ENCODE measurements around the gene BMP8A. TPM values are rescaled to one million over a fixed set of nuclear protein-coding genes. Genes with fewer than 3 reads are reported as not detected.

The BMP8A gene
- polyA plus RNA-seq, 2 of the 4 experiments (the other 2 are of a cell fraction): 0.13 TPM; not detected in 1

GRCh38 chr1:39567302-39567701, 75.9 kb downstream of the BMP8A start:
- Histone ChIP-seq H3K4me1 (peaks cover 7% of the 10 kb centered on the region; the same call in 1 of the 3 replicates), H3K9me3 (no peaks in the 10 kb centered on the region), H3K4me3 (no peak overlapping the region), H3K4me2 (no peak overlapping the region), H3K27ac (no peak overlapping the region)
- WGBS (ENCODE audit: missing lambda C conversion rate): 93% methylated on average over 3 of the region's 3 CpGs
- FAIRE-seq (no peak), DNase-seq (ENCODE audit: low read depth in 1 of 2, low spot score in 1 of 2) (no peak), ATAC-seq (no peak)
- CTCF ChIA-PET: no interaction called here
- TF ChIP-seq MAZ (IDR thresholded peaks at IDR 0.05; ENCODE audit: borderline replicate concordance, low read depth, low read length) (no peak), CBX8 (IDR thresholded peaks at IDR 0.05) (no peak), PHF8 (IDR thresholded peaks at IDR 0.05; ENCODE audit: borderline replicate concordance, low read depth) (no peak), ESRRA (IDR thresholded peaks at IDR 0.05; ENCODE audit: borderline replicate concordance, low read length) (no peak), RNF2 (IDR thresholded peaks at IDR 0.05; ENCODE audit: borderline replicate concordance, low read depth) (no peak), HOXB13 (CRISPR knock-in tag; IDR thresholded peaks at IDR 0.05; ENCODE audit: low read depth) (no peak), SMC3 (IDR thresholded peaks at IDR 0.05) (no peak), JUNB (IDR thresholded peaks at IDR 0.05) (no peak), CBX2 (IDR thresholded peaks at IDR 0.05; ENCODE audit: borderline replicate concordance, low read depth) (no peak)
- POLR2A ChIA-PET: interaction anchor here (1.6 kb wide), 1 partner anchor 10 kb away, joined by 5 read pairs; no protein-coding TSS in a partner anchor

- no peak overlapping the region for H3K4me3 ChIP-seq
- CTCF ChIA-PET: no interaction called here
Measured at GRCh38 chr1:39568208-39568607, 76.8 kb downstream of the BMP8A start.

DNA sequence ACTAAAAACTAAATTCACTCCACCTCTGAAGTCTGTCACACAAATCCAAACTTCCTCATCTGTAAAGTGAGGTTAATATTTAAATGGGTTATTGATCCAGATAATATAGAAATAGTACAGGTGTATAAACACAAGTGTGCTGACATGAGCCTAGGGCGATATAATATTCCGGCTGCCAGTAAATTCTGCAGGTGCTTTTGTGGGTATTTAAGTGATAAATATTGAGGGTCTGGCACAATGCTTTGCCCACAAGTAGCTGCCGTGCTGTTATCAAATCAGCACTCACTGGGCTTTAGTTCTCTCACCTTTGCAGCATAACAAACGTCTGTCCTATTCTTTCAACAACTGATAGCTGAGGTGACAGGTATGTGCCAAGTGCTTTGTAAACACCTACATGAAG, 77.6 kb downstream of the BMP8A start:
- FAIRE-seq (no peak), ATAC-seq (no peak), DNase-seq (ENCODE audit: low read depth in 1 of 2, low spot score in 1 of 2) (no peak)
- Histone ChIP-seq H3K4me1 (peaks cover 21% of the 10 kb centered on the region; the same call in 2 of the 3 replicates), H3K4me3 (no peak overlapping the region), H3K9me3 (no peaks in the 10 kb centered on the region), H3K27ac (no peak overlapping the region), H3K4me2 (no peak overlapping the region)
- TF ChIP-seq HEYL (CRISPR knock-in tag; IDR thresholded peaks at IDR 0.05): no peak
- POLR2A ChIA-PET: interaction anchor here (1.4 kb wide), 1 partner anchor 10 kb away, joined by 4 read pairs; no protein-coding TSS in a partner anchor
- 89% methylated on average over 4 of the region's 4 CpGs for WGBS (ENCODE audit: missing lambda C conversion rate)
- CTCF ChIA-PET: interaction anchor here (0.7 to 1.1 kb wide), 2 partner anchors 9 to 35 kb away, joined by 3 read pairs; no protein-coding TSS in a partner anchor

More at GRCh38 chr1:39568208-39568607, 76.8 kb downstream of the BMP8A start:
- FAIRE-seq: no peak
- no peak overlapping the region for H3K4me2 ChIP-seq
- TF ChIP-seq, protein P1, sequence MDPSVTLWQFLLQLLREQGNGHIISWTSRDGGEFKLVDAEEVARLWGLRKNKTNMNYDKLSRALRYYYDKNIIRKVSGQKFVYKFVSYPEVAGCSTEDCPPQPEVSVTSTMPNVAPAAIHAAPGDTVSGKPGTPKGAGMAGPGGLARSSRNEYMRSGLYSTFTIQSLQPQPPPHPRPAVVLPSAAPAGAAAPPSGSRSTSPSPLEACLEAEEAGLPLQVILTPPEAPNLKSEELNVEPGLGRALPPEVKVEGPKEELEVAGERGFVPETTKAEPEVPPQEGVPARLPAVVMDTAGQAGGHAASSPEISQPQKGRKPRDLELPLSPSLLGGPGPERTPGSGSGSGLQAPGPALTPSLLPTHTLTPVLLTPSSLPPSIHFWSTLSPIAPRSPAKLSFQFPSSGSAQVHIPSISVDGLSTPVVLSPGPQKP (IDR thresholded peaks at IDR 0.05; ENCODE audit: low read depth, low read length): no peak
- no peak for TF ChIP-seq JUN (IDR thresholded peaks at IDR 0.05)
- TF ChIP-seq ESRRA (IDR thresholded peaks at IDR 0.05; ENCODE audit: borderline replicate concordance, low read length): no peak
- TF ChIP-seq POLR2AphosphoS2 (conservative IDR thresholded peaks at IDR 0.05; ENCODE audit: low read length): no peak
- TF ChIP-seq MYC (IDR thresholded peaks at IDR 0.05; ENCODE audit: borderline replicate concordance, low read length): no peak
- TF ChIP-seq HOXB13 (CRISPR knock-in tag; IDR thresholded peaks at IDR 0.05; ENCODE audit: low read depth): no peak
- TF ChIP-seq NR3C1 (IDR thresholded peaks at IDR 0.05): no peak
- no peak for TF ChIP-seq HMGXB4 (CRISPR knock-in tag; IDR thresholded peaks at IDR 0.05; ENCODE audit: borderline replicate concordance)
- TF ChIP-seq EHF (CRISPR knock-in tag; IDR thresholded peaks at IDR 0.05): no peak
- H3K9me3 ChIP-seq: no peaks in the 10 kb centered on the region
- POLR2A ChIA-PET: interaction anchor here (1.6 kb wide), 1 partner anchor 9 kb away, joined by 5 read pairs; no protein-coding TSS in a partner anchor
- H3K27ac ChIP-seq: no peak overlapping the region
- ATAC-seq: no peak
- 84% methylated on average over 2 of the region's 2 CpGs for WGBS (ENCODE audit: missing lambda C conversion rate)
- H3K4me1 ChIP-seq: peaks cover 14% of the 10 kb centered on the region; the same call in 2 of the 3 replicates
- no peak for DNase-seq (ENCODE audit: low read depth in 1 of 2, low spot score in 1 of 2)
